Mesenchymal stem cell (in vitro differentiated cells and primary cell): Measurements from ENCODE around the gene BNIP2.
A peak's percentile ranks its signal among the peaks of the same experiment; 100 is the strongest.

Source experiments
- DNase-seq: peaks from one replicate; pipeline ENCODE4 v3.0.0-alpha.2; 2013
- H2AFZ ChIP-seq: one replicate; pipeline ENCODE4 v1.6.1; 2013; ENCODE audit warnings: low read depth, mild to moderate bottlenecking, control low read depth, inconsistent platforms, low read length, moderate library complexity
- H2AK5ac ChIP-seq: 2 replicates; pipeline ENCODE4 v1.6.1; 2013; ENCODE audit warnings: low read length, moderate library complexity, mild to moderate bottlenecking, inconsistent platforms; ENCODE audit not compliant: severe bottlenecking
- H2BK120ac ChIP-seq: one replicate; pipeline ENCODE4 v1.6.1; 2013; ENCODE audit warnings: low read depth, mild to moderate bottlenecking, inconsistent platforms, low read length, moderate library complexity
- H2BK12ac ChIP-seq, 2 experiments: one replicate each; pipeline ENCODE4 v1.6.1; 2013; ENCODE audit warnings: inconsistent platforms in 2 of 2, low read length in 2 of 2, mild to moderate bottlenecking in 2 of 2, moderate library complexity in 2 of 2, control low read depth in 1 of 2
- H2BK15ac ChIP-seq: one replicate; pipeline ENCODE4 v1.6.1; 2013; ENCODE audit warnings: mild to moderate bottlenecking, low read depth, inconsistent platforms; ENCODE audit not compliant: poor library complexity, severe bottlenecking
- H2BK5ac ChIP-seq: 2 replicates; pipeline ENCODE4 v1.6.1; 2013; ENCODE audit warnings: low read depth, mild to moderate bottlenecking, low read length, control low read depth, inconsistent platforms; ENCODE audit not compliant: poor library complexity, severe bottlenecking
- H3K14ac ChIP-seq, 2 experiments: one replicate each; pipeline ENCODE4 v1.6.1; 2013; ENCODE audit warnings: inconsistent platforms in 2 of 2, low read length in 2 of 2, control low read depth in 1 of 2, mild to moderate bottlenecking in 1 of 2, moderate library complexity in 1 of 2
- H3K18ac ChIP-seq, 2 experiments: one replicate each; pipeline ENCODE4 v1.6.1; 2013; ENCODE audit warnings: inconsistent platforms in 2 of 2, low read length in 2 of 2, control low read depth in 1 of 2, low read depth in 1 of 2, mild to moderate bottlenecking in 1 of 2
- H3K23ac ChIP-seq, 2 experiments: one replicate each; pipeline ENCODE4 v1.6.1; 2013; ENCODE audit warnings: inconsistent platforms in 2 of 2, low read length in 2 of 2, mild to moderate bottlenecking in 2 of 2, moderate library complexity in 2 of 2, control low read depth in 1 of 2
- H3K27ac ChIP-seq: 2 replicates; pipeline ENCODE4 v1.5.1; 2013; ENCODE audit warnings: mild to moderate bottlenecking, moderate library complexity, low read length, control low read depth, inconsistent platforms; ENCODE audit not compliant: poor library complexity, severe bottlenecking
- H3K27me3 ChIP-seq, 2 experiments: 2 replicates each; pipeline versions ENCODE4 v1.6.1 to v1.7.0; 2013; ENCODE audit warnings: low read length in 2 of 2, mild to moderate bottlenecking in 2 of 2, moderate library complexity in 2 of 2, control low read depth in 1 of 2, inconsistent platforms in 1 of 2; ENCODE audit not compliant: control insufficient read depth in 1 of 2, insufficient read depth in 1 of 2
- H3K36me3 ChIP-seq, 2 experiments: 2 replicates each; pipeline versions ENCODE4 v1.6.1 to v1.7.0; 2013; ENCODE audit warnings: low read length in 2 of 2, control low read depth in 1 of 2, inconsistent platforms in 1 of 2, low read depth in 1 of 2, mild to moderate bottlenecking in 1 of 2; ENCODE audit not compliant: insufficient read depth in 2 of 2, control insufficient read depth in 1 of 2
- H3K4ac ChIP-seq, 2 experiments: one replicate each; pipeline ENCODE4 v1.6.1; 2013; ENCODE audit warnings: inconsistent platforms in 2 of 2, low read length in 2 of 2, mild to moderate bottlenecking in 2 of 2, moderate library complexity in 2 of 2, control low read depth in 1 of 2, low read depth in 1 of 2
- H3K4me1 ChIP-seq: 2 replicates; pipeline ENCODE4 v1.6.1; 2013; ENCODE audit warnings: low read depth, low read length, control low read depth; ENCODE audit not compliant: control insufficient read depth, insufficient read depth
- H3K4me2 ChIP-seq: 2 replicates; pipeline ENCODE4 v1.6.1; 2013; ENCODE audit warnings: low read length, mild to moderate bottlenecking, inconsistent platforms; ENCODE audit not compliant: poor library complexity, severe bottlenecking
- H3K4me3 ChIP-seq, 2 experiments: 2 replicates each; pipeline versions ENCODE4 v1.5.1 to v1.7.0; 2013; ENCODE audit warnings: low read length in 2 of 2, mild to moderate bottlenecking in 2 of 2, control low read depth in 1 of 2, low read depth in 1 of 2; ENCODE audit not compliant: insufficient read depth in 1 of 2
- H3K79me1 ChIP-seq: replicated peaks from 2 replicates; pipeline ENCODE4 v1.6.1; 2013; ENCODE audit warnings: mild to moderate bottlenecking, control low read depth, low read length, inconsistent platforms; ENCODE audit not compliant: poor library complexity, severe bottlenecking
- H3K9ac ChIP-seq: 2 replicates; pipeline ENCODE4 v1.7.0; 2013; ENCODE audit warnings: mild to moderate bottlenecking, low read length, moderate library complexity
- H3K9me3 ChIP-seq: 2 replicates; pipeline ENCODE4 v1.7.0; 2013; ENCODE audit warnings: mild to moderate bottlenecking, low read length; ENCODE audit not compliant: control insufficient read depth
- H4K8ac ChIP-seq: one replicate; pipeline ENCODE4 v1.6.1; 2013; ENCODE audit warnings: inconsistent platforms, mild to moderate bottlenecking, low read length, moderate library complexity
- H4K91ac ChIP-seq: one replicate; pipeline ENCODE4 v1.6.1; 2013; ENCODE audit warnings: mild to moderate bottlenecking, low read length, inconsistent platforms
- WGBS: methylation state at CpG from one replicate; pipeline ENCODE4 v1.1.7; 2013; ENCODE audit warnings: mixed read lengths; 5-methylcytosine and 5-hydroxymethylcytosine counted together

BNIP2 gene

GRCh38 chr15:59676565-59676964, 12.6 kb downstream of the BNIP2 start:
- H2BK12ac ChIP-seq, result no peak overlapping the region
- H3K27ac ChIP-seq, result no peak overlapping the region
- H3K9ac ChIP-seq, result no peak overlapping the region
- no peak overlapping the region for H2BK15ac ChIP-seq
- H4K91ac ChIP-seq, result no peak overlapping the region
- H3K4ac ChIP-seq, result no peak overlapping the region
- no peak overlapping the region for H2BK5ac ChIP-seq
- peaks cover 47 to 97% of the 10 kb centered on the region in 2 experiments for H3K36me3 ChIP-seq
- H3K27me3 ChIP-seq, result no peaks in the 10 kb centered on the region
- no peak overlapping the region for H2AK5ac ChIP-seq
- H4K8ac ChIP-seq, result no peak overlapping the region
- H3K4me3 ChIP-seq, result no peak overlapping the region
- no peaks in the 10 kb centered on the region for H3K9me3 ChIP-seq
- WGBS, result over 99% methylated on average over 22 of the region's 23 CpGs
- DNase-seq, result no peak
- H3K4me1 ChIP-seq, result peaks cover 5% of the 10 kb centered on the region
- H3K4me2 ChIP-seq, result no peak overlapping the region
- no peak overlapping the region for H3K14ac ChIP-seq
- H2AFZ ChIP-seq, result no peak overlapping the region
- H3K23ac ChIP-seq, result no peak overlapping the region
- no peak overlapping the region for H2BK120ac ChIP-seq
- H3K18ac ChIP-seq, result no peak overlapping the region
- H3K79me1 ChIP-seq, result peaks cover 28% of the 10 kb centered on the region

GRCh38 chr15:59674361-59674877, 14.7 kb downstream of the BNIP2 start:
- no peak overlapping the region for H3K14ac ChIP-seq
- H2BK15ac ChIP-seq, result no peak overlapping the region
- H3K79me1 ChIP-seq, result peaks cover 26% of the 10 kb centered on the region
- H3K18ac ChIP-seq, result no peak overlapping the region
- no peak overlapping the region for H2AK5ac ChIP-seq
- no peak for DNase-seq
- no peak overlapping the region for H4K8ac ChIP-seq
- H3K27ac ChIP-seq, result no peak overlapping the region
- no peak overlapping the region for H3K4me2 ChIP-seq
- no peak overlapping the region for H4K91ac ChIP-seq
- no peak overlapping the region for H3K23ac ChIP-seq
- H3K9me3 ChIP-seq, result no peaks in the 10 kb centered on the region
- no peak overlapping the region for H3K4me3 ChIP-seq
- peaks cover 5% of the 10 kb centered on the region for H3K4me1 ChIP-seq
- 96% methylated on average over 2 of the region's 3 CpGs for WGBS
- H3K27me3 ChIP-seq, result no peaks in the 10 kb centered on the region
- H3K9ac ChIP-seq, result no peak overlapping the region
- no peak overlapping the region for H2BK5ac ChIP-seq
- no peak overlapping the region for H2AFZ ChIP-seq
- H3K36me3 ChIP-seq, result peaks cover 38 to 95% of the 10 kb centered on the region in 2 experiments
- H3K4ac ChIP-seq, result no peak overlapping the region
- H2BK12ac ChIP-seq, result no peak overlapping the region
- no peak overlapping the region for H2BK120ac ChIP-seq

GRCh38 chr15:59668556-59668955, 20.6 kb downstream of the BNIP2 start:
- H3K9me3 ChIP-seq, result no peaks in the 10 kb centered on the region
- DNase-seq, result no peak
- 100% methylated on average over 1 of the region's 8 CpGs for WGBS

GRCh38 chr15:59662260-59662659, 26.9 kb downstream of the BNIP2 start:
- H2AK5ac ChIP-seq, result no peak overlapping the region
- H3K79me1 ChIP-seq, result peaks cover 6% of the 10 kb centered on the region
- peaks cover 17 to 61% of the 10 kb centered on the region in 2 experiments for H3K36me3 ChIP-seq
- H3K4me3 ChIP-seq, result peak overlapping the region in 1 of 2 experiments; percentile 33
- H3K9ac ChIP-seq, result peak overlapping the region; percentile 56
- H3K18ac ChIP-seq, result no peak overlapping the region
- no peak overlapping the region for H2AFZ ChIP-seq
- no peak overlapping the region for H3K4me2 ChIP-seq
- no peak overlapping the region for H3K23ac ChIP-seq
- H2BK5ac ChIP-seq, result no peak overlapping the region
- H3K27ac ChIP-seq, result no peak overlapping the region
- no peaks in the 10 kb centered on the region for H3K27me3 ChIP-seq
- no peak overlapping the region for H2BK120ac ChIP-seq
- H4K91ac ChIP-seq, result no peak overlapping the region
- H4K8ac ChIP-seq, result no peak overlapping the region
- DNase-seq, result no peak
- H2BK12ac ChIP-seq, result no peak overlapping the region
- no peak overlapping the region for H3K4ac ChIP-seq
- no peak overlapping the region for H2BK15ac ChIP-seq
- 100% methylated on average over 1 of the region's 1 CpG for WGBS
- H3K14ac ChIP-seq, result no peak overlapping the region
- peaks cover 2% of the 10 kb centered on the region for H3K4me1 ChIP-seq
- H3K9me3 ChIP-seq, result no peaks in the 10 kb centered on the region

More at GRCh38 chr15:59668556-59668955, 20.6 kb downstream of the BNIP2 start:
- Histone ChIP-seq H3K23ac (no peak overlapping the region), H3K4me2 (no peak overlapping the region), H3K36me3 (peaks cover 27 to 87% of the 10 kb centered on the region in 2 experiments), H3K14ac (no peak overlapping the region), H2AK5ac (no peak overlapping the region), H3K4ac (no peak overlapping the region), H3K18ac (no peak overlapping the region), H2BK5ac (no peak overlapping the region), H3K27ac (no peak overlapping the region), H3K9ac (no peak overlapping the region), H2BK120ac (no peak overlapping the region), H4K8ac (no peak overlapping the region), H3K79me1 (peaks cover 17% of the 10 kb centered on the region), H2AFZ (no peak overlapping the region), H4K91ac (no peak overlapping the region), H3K27me3 (no peaks in the 10 kb centered on the region), H3K4me1 (no peaks in the 10 kb centered on the region), H3K4me3 (no peak overlapping the region), H2BK15ac (no peak overlapping the region), H2BK12ac (no peak overlapping the region)
